ENCODE data around the gene CALHM1. TPM values are rescaled to one million over a fixed set of nuclear protein-coding genes. Genes with fewer than 3 reads are reported as not detected.

CALHM1 gene
- total RNA-seq, 1 donor from 2014 or later = not detected

GRCh38 chr10:103497161-103497915 is 38.6 kb upstream of the CALHM1 start:
- H3K27me3 Mint-ChIP-seq (ENCODE audit: unreplicated experiment) = peaks cover 21% of the 10 kb centered on the region
- no peak overlapping the region for H3K4me3 Mint-ChIP-seq (ENCODE audit: unreplicated experiment)
- H3K4me1 Mint-ChIP-seq (ENCODE audit: low read depth, unreplicated experiment) = peaks cover 20% of the 10 kb centered on the region
- TF ChIP-seq CTCF (IDR thresholded peaks at IDR 0.05; ENCODE audit: partially characterized antibody, unreplicated experiment) = no peak
- peaks cover 3% of the 10 kb centered on the region for H3K9me3 Mint-ChIP-seq (ENCODE audit: unreplicated experiment)
- DNase-seq = no peak
- H3K36me3 Mint-ChIP-seq (ENCODE audit: unreplicated experiment) = no peaks in the 10 kb centered on the region
- no peak overlapping the region for H3K27ac Mint-ChIP-seq (ENCODE audit: unreplicated experiment)

GRCh38 chr10:103495321-103495720 is 36.6 kb upstream of the CALHM1 start:
- Mint-ChIP-seq H3K36me3 (ENCODE audit: unreplicated experiment) (no peaks in the 10 kb centered on the region), H3K4me3 (ENCODE audit: unreplicated experiment) (no peak overlapping the region), H3K4me1 (ENCODE audit: low read depth, unreplicated experiment) (peaks cover 20% of the 10 kb centered on the region), H3K27me3 (ENCODE audit: unreplicated experiment) (peaks cover 24% of the 10 kb centered on the region), H3K27ac (ENCODE audit: unreplicated experiment) (no peak overlapping the region), H3K9me3 (ENCODE audit: unreplicated experiment) (peaks cover 9% of the 10 kb centered on the region)
- DNase-seq = no peak
- no peak for TF ChIP-seq CTCF (IDR thresholded peaks at IDR 0.05; ENCODE audit: partially characterized antibody, unreplicated experiment)

GRCh38 chr10:103493916-103494877 is 35.5 kb upstream of the CALHM1 start:
- TF ChIP-seq CTCF (IDR thresholded peaks at IDR 0.05; ENCODE audit: partially characterized antibody, unreplicated experiment) = no peak
- Mint-ChIP-seq H3K36me3 (ENCODE audit: unreplicated experiment) (no peaks in the 10 kb centered on the region), H3K4me1 (ENCODE audit: low read depth, unreplicated experiment) (peaks cover 20% of the 10 kb centered on the region), H3K27me3 (ENCODE audit: unreplicated experiment) (peaks cover 27% of the 10 kb centered on the region), H3K9me3 (ENCODE audit: unreplicated experiment) (peaks cover 9% of the 10 kb centered on the region), H3K4me3 (ENCODE audit: unreplicated experiment) (peak overlapping the region; percentile 83), H3K27ac (ENCODE audit: unreplicated experiment) (no peak overlapping the region)
- peak; percentile 61 for DNase-seq

GRCh38 chr10:103493362-103493915 is 34.7 kb upstream of the CALHM1 start, which contains the start of gene NEURL1:
NEURL1 (plus strand) TSS chr10:103493705; CDS start chr10:103494388, 683 bp downstream.
- Mint-ChIP-seq H3K4me3 (ENCODE audit: unreplicated experiment) (peak within 1 kb of the TSS; percentile 83), H3K9me3 (ENCODE audit: unreplicated experiment) (peaks cover 9% of the 10 kb centered on the region), H3K4me1 (ENCODE audit: low read depth, unreplicated experiment) (peaks cover 20% of the 10 kb centered on the region), H3K27ac (ENCODE audit: unreplicated experiment) (peak within 1 kb of the TSS; percentile 75), H3K27me3 (ENCODE audit: unreplicated experiment) (peaks cover 27% of the 10 kb centered on the region), H3K36me3 (ENCODE audit: unreplicated experiment) (no peaks in the 10 kb centered on the region)
- peak; percentile 46 for DNase-seq
- no peak for TF ChIP-seq CTCF (IDR thresholded peaks at IDR 0.05; ENCODE audit: partially characterized antibody, unreplicated experiment)
